Activated T-cell treated with anti-CD3 and anti-CD28 coated beads, Interleukin-2, amount 50 U/mL, for 72 hours (primary cell): ENCODE measurements around the gene WAC. TPM values are rescaled to one million over a fixed set of nuclear protein-coding genes. Genes with fewer than 3 reads are reported as not detected.

ENCODE experiments used
- ATAC-seq, 2 donors: fragments of 150-1000 bp; cut with Tn5 transposase; replicated peaks in 1 of 2; 2 replicates each; pipeline ENCODE4 v1.10.0; 2021; ENCODE audit warnings: moderate library complexity in 2 of 2, mild to moderate bottlenecking in 1 of 2
- DNase-seq, 2 donors: peaks; one replicate each; pipeline ENCODE4 v3.0.0; 2021 to 2022; ENCODE audit warnings: mixed read lengths in 1 of 2
- H3K27ac Mint-ChIP-seq: one replicate; pipeline ENCODE4 v1.8.0; 2022; ENCODE audit warnings: mild to moderate bottlenecking, moderate library complexity, mixed read lengths
- H3K27me3 Mint-ChIP-seq: one replicate; pipeline ENCODE4 v1.8.0; 2022; ENCODE audit warnings: low read depth, mixed read lengths
- H3K36me3 Mint-ChIP-seq, 2 donors: one replicate each; pipeline ENCODE4 v1.8.0; 2022; ENCODE audit warnings: mixed read lengths in 2 of 2, mild to moderate bottlenecking in 1 of 2; ENCODE audit not compliant: insufficient read depth in 2 of 2
- H3K4me1 Mint-ChIP-seq: one replicate; pipeline ENCODE4 v1.8.0; 2022; ENCODE audit warnings: low read depth, mixed read lengths
- H3K4me3 Mint-ChIP-seq, 2 donors: one replicate each; pipeline ENCODE4 v1.8.0; 2022; ENCODE audit warnings: mild to moderate bottlenecking in 2 of 2, mixed read lengths in 2 of 2, moderate library complexity in 2 of 2
- H3K9me3 Mint-ChIP-seq, 2 donors: one replicate each; pipeline ENCODE4 v1.8.0; 2022; ENCODE audit warnings: mixed read lengths in 2 of 2
- total RNA-seq, 2 donors: library from RNA; stranded (reverse); gene quantifications; one replicate each; pipeline ENCODE4 v1.2.3, GENCODE V29; 2022

Gene WAC
- total RNA-seq, 2 donors from 2014 or later = 173 to 194 TPM

DNA sequence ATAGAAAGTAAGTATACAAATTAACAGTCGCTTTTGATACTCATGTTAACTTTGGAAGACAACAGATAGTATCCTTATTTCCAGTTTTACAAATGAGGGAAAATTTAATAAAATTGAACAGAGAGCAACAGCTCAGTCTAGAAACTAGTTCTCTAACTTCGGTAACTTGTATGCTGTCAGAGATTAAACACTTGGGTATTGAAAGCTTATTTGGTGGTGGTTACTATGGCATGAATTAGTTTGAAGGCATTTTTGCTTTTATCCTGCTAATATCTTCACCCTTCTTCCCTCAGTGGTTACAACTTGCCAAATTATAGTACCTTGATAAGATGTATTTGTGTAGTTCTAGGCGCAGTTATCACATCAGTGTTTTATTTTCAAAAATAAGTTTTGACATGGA is 7.2 kb downstream of the WAC start:
- DNase-seq = no peak
- Mint-ChIP-seq H3K4me3 (no peak overlapping the region), H3K9me3 (no peaks in the 10 kb centered on the region), H3K27ac (no peak overlapping the region), H3K36me3 (peaks cover 16 to 49% of the 10 kb centered on the region in 2 donors), H3K4me1 (peaks cover 70% of the 10 kb centered on the region), H3K27me3 (no peaks in the 10 kb centered on the region)
- ATAC-seq = no peak

GRCh38 chr10:28541717-28542365 is 8.9 kb downstream of the WAC start:
- peaks cover 64% of the 10 kb centered on the region for H3K4me1 Mint-ChIP-seq
- no peaks in the 10 kb centered on the region for H3K27me3 Mint-ChIP-seq
- DNase-seq (no peak), ATAC-seq (peak; percentile 57 to 74)
- peak overlapping the region in 1 of 2 donors; percentile 12 for H3K4me3 Mint-ChIP-seq
- H3K36me3 Mint-ChIP-seq = peaks cover 14 to 40% of the 10 kb centered on the region in 2 donors
- no peak overlapping the region for H3K27ac Mint-ChIP-seq
- no peaks in the 10 kb centered on the region for H3K9me3 Mint-ChIP-seq

DNA sequence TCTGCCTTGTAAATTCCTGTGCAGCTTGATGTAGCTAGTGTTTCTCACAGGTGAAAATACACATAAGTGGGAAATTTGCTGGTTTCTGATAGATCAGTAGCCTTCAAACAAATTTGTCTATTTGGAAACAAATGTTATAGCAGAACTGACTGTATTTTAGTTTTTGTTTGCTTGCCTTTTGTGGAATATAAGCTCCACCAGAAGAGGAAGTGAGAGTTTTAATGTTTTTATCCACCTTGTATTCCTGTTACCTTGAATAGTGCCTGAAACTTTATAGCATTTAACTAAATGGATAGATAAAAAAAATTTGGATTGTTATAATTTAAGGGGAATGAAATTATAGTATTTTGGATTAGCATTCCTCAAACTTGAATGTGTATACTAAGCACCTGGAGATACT is 9.8 kb downstream of the WAC start:
- Mint-ChIP-seq H3K36me3 (peaks cover 11 to 33% of the 10 kb centered on the region in 2 donors), H3K9me3 (no peaks in the 10 kb centered on the region), H3K4me3 (no peak overlapping the region), H3K27ac (peak overlapping the region; percentile 57), H3K27me3 (no peaks in the 10 kb centered on the region), H3K4me1 (peaks cover 59% of the 10 kb centered on the region)
- ATAC-seq (no peak), DNase-seq (no peak)

DNA sequence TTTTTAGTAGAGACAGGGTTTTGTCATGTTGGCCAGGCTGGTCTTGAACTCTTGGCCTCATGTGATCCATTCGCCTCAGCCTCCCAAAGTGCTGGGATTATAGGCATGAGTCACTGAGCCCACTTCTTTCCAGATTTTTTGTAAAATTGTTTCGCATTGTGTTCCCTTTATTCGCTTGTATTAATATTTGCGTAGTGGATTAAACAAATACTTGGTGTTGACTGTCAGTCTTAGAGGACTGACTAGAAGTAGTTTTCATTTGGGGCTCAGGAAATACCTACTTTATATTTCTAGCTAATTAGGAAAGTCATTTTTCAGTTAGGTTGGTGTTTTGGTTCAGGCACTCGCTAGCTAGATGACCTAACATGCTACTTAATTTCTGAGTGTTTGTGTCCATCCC is 11.1 kb downstream of the WAC start:
- DNase-seq (no peak), ATAC-seq (no peak)
- Mint-ChIP-seq H3K4me1 (peaks cover 64% of the 10 kb centered on the region), H3K27me3 (no peaks in the 10 kb centered on the region), H3K27ac (peak overlapping the region; percentile 57), H3K36me3 (peaks cover 12 to 28% of the 10 kb centered on the region in 2 donors), H3K4me3 (no peak overlapping the region), H3K9me3 (no peaks in the 10 kb centered on the region)

DNA sequence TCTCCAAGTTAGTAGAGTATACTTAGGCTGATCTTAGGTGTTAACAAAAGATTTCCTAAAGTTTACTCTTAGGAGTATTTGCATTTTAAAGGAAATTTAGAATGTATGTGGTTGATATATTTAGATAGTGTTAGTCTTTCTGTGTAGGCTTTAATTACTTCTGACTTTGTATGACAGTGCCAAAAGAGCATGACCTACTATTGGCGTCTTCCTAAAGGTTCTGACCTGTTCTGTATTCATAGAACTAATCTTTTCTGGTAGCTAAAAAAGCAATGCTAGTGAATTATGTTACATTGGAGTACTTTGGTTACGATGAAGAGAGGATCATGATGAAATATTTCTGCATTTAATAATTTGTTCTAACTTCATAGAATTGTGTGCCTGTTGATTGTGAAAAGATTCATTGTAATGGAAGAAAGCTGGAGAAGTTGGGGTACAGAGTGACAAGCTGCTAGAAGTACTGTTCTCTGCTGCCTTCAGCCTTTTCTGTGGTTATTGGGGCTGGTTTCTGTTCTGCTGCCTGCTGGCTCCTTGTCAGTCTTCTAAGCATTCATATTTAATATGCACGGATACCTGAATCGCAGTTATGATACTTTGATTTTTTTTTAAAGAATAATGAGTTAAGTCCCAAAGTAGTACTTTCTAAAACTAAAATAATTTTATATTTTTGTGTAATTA is 13.2 kb downstream of the WAC start:
- H3K4me3 Mint-ChIP-seq = peak overlapping the region; percentile 8 to 18
- H3K9me3 Mint-ChIP-seq = no peaks in the 10 kb centered on the region
- H3K4me1 Mint-ChIP-seq = peaks cover 73% of the 10 kb centered on the region
- H3K27me3 Mint-ChIP-seq = no peaks in the 10 kb centered on the region
- no peak for DNase-seq
- H3K27ac Mint-ChIP-seq = peak overlapping the region; percentile 72
- peaks cover 18 to 27% of the 10 kb centered on the region in 2 donors for H3K36me3 Mint-ChIP-seq
- no peak for ATAC-seq

- ATAC-seq = peak; percentile 76 to 79
- Mint-ChIP-seq H3K4me3 (peak overlapping the region in 1 of 2 donors; percentile 6), H3K36me3 (peaks cover 15 to 31% of the 10 kb centered on the region in 2 donors)
These were observed 16.0 kb downstream of the WAC start for GRCh38 chr10:28548781-28549498.

DNA sequence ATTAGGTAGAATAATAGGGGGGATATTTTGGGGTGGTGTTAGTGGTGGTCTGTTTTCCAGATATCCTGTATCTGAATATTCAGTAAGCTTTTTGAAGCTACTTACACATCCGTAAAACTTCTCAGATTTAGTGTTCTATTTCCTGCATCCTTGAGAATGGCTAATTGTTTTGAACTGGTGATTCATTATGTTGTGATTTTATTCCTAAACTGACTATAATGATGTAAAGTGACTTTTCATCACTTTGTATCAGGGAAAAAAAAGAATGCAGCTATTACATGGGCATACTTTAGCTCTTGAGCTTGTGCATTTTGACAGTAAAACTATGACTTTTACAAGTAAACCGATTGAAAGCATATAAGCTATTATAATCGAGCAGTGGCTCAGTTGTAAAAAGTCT is 18.2 kb downstream of the WAC start:
- no peak for ATAC-seq
- H3K36me3 Mint-ChIP-seq = peaks cover 20 to 50% of the 10 kb centered on the region in 2 donors
- H3K9me3 Mint-ChIP-seq = no peaks in the 10 kb centered on the region
- H3K4me3 Mint-ChIP-seq = peak overlapping the region in 1 of 2 donors; percentile 61
- no peak for DNase-seq
- no peaks in the 10 kb centered on the region for H3K27me3 Mint-ChIP-seq
- peak overlapping the region; percentile 79 for H3K27ac Mint-ChIP-seq
- H3K4me1 Mint-ChIP-seq = peaks cover 77% of the 10 kb centered on the region

More at GRCh38 chr10:28548781-28549498, 16.0 kb downstream of the WAC start:
- Mint-ChIP-seq H3K27me3 (no peaks in the 10 kb centered on the region), H3K9me3 (no peaks in the 10 kb centered on the region), H3K4me1 (peaks cover 69% of the 10 kb centered on the region), H3K27ac (peak overlapping the region; percentile 85)
- no peak for DNase-seq

DNA sequence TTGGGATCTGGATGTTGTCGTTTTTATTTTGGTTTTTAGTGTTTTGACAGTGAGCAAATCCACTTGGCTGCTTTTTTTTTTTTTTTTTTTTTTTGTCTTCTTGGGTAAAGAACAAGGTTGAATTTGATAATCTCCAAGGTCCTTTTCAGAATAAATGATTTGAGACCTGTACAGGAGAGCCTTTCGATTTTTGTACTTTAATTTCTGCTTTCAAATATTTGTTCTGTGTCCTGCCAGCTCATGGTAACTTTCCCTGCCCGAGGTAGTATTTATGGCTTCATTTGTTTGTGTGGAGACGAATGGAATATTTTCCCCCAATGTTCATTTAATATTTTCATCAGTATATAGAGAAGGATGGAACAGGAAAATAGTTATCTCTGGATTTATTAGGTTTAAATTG is 19.9 kb downstream of the WAC start:
- Mint-ChIP-seq H3K27ac (peak overlapping the region; percentile 85), H3K9me3 (no peaks in the 10 kb centered on the region), H3K27me3 (no peaks in the 10 kb centered on the region), H3K4me3 (peak overlapping the region in 1 of 2 donors; percentile 16), H3K4me1 (peaks cover 79% of the 10 kb centered on the region), H3K36me3 (peaks cover 20 to 53% of the 10 kb centered on the region in 2 donors)
- ATAC-seq = no peak
- no peak for DNase-seq

DNA sequence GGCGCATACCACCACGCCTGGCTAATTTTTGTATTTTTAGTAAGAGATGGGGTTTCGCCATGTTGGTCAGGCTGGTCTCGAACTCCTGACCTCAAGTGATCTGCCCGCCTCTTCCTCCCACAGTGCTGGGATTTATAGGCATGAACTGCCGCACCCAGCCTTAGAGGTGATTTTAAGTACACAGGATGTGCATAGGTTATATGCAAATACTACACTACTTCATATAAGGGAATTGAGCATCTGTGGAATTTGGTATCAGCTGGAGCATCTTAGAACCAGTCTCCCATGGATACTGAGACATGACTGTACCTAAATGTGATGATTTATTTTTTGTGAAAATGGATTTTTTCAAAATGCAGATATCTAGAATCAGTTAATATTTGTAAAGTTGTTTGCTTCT is 21.1 kb downstream of the WAC start:
- DNase-seq = no peak
- no peaks in the 10 kb centered on the region for H3K27me3 Mint-ChIP-seq
- H3K4me1 Mint-ChIP-seq = peaks cover 68% of the 10 kb centered on the region
- no peak overlapping the region for H3K4me3 Mint-ChIP-seq
- no peak overlapping the region for H3K27ac Mint-ChIP-seq
- no peaks in the 10 kb centered on the region for H3K9me3 Mint-ChIP-seq
- H3K36me3 Mint-ChIP-seq = peaks cover 18 to 58% of the 10 kb centered on the region in 2 donors
- no peak for ATAC-seq

DNA sequence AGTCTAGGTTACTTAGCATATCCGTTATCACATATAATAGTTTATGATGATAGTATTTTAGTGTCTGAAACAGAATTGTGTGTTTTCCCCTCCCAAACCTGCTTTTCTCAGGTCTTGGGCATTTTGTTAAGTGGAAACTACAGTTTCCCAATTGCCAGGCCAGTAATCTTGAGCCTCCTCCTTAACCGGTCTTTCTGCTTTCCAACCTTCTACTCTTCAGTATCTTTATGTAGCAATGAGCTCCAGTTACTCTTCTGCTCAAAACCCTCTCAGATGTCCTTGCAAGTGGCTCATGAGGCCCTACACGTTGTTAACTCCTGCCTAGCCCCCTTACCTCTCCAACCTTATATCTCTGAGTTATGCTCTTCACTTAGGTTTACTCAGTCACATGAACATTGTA is 22.0 kb downstream of the WAC start:
- H3K36me3 Mint-ChIP-seq = peaks cover 19 to 57% of the 10 kb centered on the region in 2 donors
- peaks cover 58% of the 10 kb centered on the region for H3K4me1 Mint-ChIP-seq
- no peak overlapping the region for H3K4me3 Mint-ChIP-seq
- H3K9me3 Mint-ChIP-seq = no peaks in the 10 kb centered on the region
- DNase-seq = no peak
- no peaks in the 10 kb centered on the region for H3K27me3 Mint-ChIP-seq
- no peak for ATAC-seq
- peak overlapping the region; percentile 47 for H3K27ac Mint-ChIP-seq

- ATAC-seq (no peak), DNase-seq (no peak)
- no peak overlapping the region for H3K4me3 Mint-ChIP-seq
- H3K27me3 Mint-ChIP-seq = no peaks in the 10 kb centered on the region
- no peaks in the 10 kb centered on the region for H3K9me3 Mint-ChIP-seq
- peaks cover 15 to 60% of the 10 kb centered on the region in 2 donors for H3K36me3 Mint-ChIP-seq
- H3K27ac Mint-ChIP-seq = peak overlapping the region; percentile 25
- peaks cover 54% of the 10 kb centered on the region for H3K4me1 Mint-ChIP-seq
These were observed 22.4 kb downstream of the WAC start for GRCh38 chr10:28555358-28555757.

GRCh38 chr10:28556142-28556541 is 23.2 kb downstream of the WAC start:
- Mint-ChIP-seq H3K9me3 (peaks cover 0 to 1% of the 10 kb centered on the region in 2 donors), H3K27ac (no peak overlapping the region), H3K4me1 (peaks cover 46% of the 10 kb centered on the region), H3K36me3 (peaks cover 19 to 65% of the 10 kb centered on the region in 2 donors), H3K4me3 (no peak overlapping the region), H3K27me3 (no peaks in the 10 kb centered on the region)
- DNase-seq (no peak), ATAC-seq (no peak)

DNA sequence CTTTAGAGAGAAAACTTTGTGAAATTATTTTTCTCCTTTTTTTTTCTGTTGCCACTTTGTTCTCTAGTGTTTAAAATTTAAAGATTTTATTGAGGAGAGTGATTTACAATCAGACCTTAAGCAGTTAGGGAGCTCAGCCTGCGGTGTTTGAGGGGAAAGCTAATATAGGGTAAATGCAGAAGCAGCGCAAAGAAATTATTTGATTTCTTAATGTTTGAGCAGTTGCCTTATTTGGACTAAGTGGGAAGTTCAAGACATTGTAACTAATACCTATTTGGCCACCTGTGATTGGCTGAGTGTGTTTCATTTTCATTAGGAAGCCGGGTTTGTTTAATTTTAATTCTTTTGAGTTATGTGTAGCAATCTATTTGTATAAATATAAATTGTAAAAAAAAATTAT is 25.3 kb downstream of the WAC start:
- Mint-ChIP-seq H3K27ac (no peak overlapping the region), H3K9me3 (peaks cover 0 to 1% of the 10 kb centered on the region in 2 donors), H3K27me3 (no peaks in the 10 kb centered on the region), H3K4me1 (peaks cover 30% of the 10 kb centered on the region), H3K36me3 (peaks cover 16 to 51% of the 10 kb centered on the region in 2 donors), H3K4me3 (no peak overlapping the region)
- ATAC-seq (no peak), DNase-seq (no peak)
